ENCODE data around the gene AMH. TPM values are rescaled to one million over a fixed set of nuclear protein-coding genes. Genes with fewer than 3 reads are reported as not detected.

The AMH gene
- total RNA-seq, 4 donors from 2014 or later: 0.95 to 4.7 (median 1.6) TPM; not detected in 1

DNA sequence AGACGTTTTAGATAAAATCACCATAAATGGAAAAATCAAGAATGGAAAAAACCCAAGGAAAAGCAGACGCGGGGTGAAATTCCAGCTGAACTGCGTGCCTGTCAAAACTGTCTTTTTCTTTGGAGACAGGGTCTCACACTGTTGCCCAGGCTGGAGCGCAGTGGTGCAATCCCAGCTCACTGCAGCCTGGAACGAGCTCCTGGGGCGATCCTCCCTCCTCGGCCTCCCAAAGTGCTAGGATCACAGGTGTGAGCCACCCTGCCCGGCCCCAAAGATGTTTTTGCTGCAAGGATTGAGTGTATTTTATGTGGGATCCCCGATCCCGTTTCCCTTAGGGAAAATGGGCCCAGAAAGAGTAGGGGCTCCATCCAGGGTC is 33.7 kb downstream of the AMH start:
- Histone ChIP-seq H3K36me3 (no peaks in the 10 kb centered on the region), H3K4me3 (peak overlapping the region in 1 of 4 donors; percentile 40), H3K27me3 (no peaks in the 10 kb centered on the region), H3K9me3 (no peaks in the 10 kb centered on the region), H3K27ac (peak overlapping the region in 2 of 4 donors; percentile 52 to 64), H3K4me1 (peaks cover 0 to 24% (median 3%) of the 10 kb centered on the region in 4 donors)
- no peak for DNase-seq
- TF ChIP-seq, protein P1, sequence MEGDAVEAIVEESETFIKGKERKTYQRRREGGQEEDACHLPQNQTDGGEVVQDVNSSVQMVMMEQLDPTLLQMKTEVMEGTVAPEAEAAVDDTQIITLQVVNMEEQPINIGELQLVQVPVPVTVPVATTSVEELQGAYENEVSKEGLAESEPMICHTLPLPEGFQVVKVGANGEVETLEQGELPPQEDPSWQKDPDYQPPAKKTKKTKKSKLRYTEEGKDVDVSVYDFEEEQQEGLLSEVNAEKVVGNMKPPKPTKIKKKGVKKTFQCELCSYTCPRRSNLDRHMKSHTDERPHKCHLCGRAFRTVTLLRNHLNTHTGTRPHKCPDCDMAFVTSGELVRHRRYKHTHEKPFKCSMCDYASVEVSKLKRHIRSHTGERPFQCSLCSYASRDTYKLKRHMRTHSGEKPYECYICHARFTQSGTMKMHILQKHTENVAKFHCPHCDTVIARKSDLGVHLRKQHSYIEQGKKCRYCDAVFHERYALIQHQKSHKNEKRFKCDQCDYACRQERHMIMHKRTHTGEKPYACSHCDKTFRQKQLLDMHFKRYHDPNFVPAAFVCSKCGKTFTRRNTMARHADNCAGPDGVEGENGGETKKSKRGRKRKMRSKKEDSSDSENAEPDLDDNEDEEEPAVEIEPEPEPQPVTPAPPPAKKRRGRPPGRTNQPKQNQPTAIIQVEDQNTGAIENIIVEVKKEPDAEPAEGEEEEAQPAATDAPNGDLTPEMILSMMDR (IDR thresholded peaks at IDR 0.05): no peak
- TF ChIP-seq POLR2A (IDR thresholded peaks at IDR 0.05): no peak

DNA sequence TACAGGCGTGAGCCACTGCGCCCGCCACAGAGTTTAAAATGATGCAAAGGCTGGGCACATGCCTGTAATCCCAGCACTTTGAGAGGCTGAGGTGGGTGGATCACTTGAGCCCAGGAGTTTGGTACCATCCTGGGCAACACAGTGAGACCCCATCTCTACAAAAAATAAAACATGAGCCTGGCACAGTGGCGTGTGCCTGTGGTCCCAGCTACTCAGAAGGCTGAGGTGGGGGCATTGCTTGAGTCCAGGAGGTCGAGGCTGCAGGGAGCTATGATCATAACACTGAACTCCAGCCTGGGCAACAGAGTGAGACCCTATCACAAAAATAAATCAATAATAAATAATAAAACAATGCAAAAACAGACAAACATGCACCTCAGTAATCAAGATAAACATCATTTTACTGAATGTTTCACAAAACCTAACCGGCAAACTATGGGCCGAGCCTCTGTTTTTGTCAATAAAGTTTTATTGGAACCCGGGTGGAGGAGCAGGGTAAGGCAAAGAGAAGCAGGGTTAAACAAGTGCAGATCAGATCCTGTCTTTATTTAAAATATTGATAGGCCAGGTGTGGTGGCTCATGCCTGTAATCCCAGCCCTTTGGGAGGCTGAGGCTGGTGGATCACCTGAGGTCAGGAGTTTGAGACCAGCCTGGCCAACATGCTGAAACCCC is 34.8 kb downstream of the AMH start:
- H3K4me1 ChIP-seq: peaks cover 0 to 36% (median 10%) of the 10 kb centered on the region in 4 donors
- H3K27me3 ChIP-seq: no peaks in the 10 kb centered on the region
- no peak overlapping the region for H3K27ac ChIP-seq
- no peak overlapping the region for H3K4me3 ChIP-seq
- no peak for TF ChIP-seq POLR2A (IDR thresholded peaks at IDR 0.05)
- TF ChIP-seq, protein P1 (IDR thresholded peaks at IDR 0.05): no peak
- H3K36me3 ChIP-seq: no peaks in the 10 kb centered on the region
- no peaks in the 10 kb centered on the region for H3K9me3 ChIP-seq
- no peak for DNase-seq

DNA sequence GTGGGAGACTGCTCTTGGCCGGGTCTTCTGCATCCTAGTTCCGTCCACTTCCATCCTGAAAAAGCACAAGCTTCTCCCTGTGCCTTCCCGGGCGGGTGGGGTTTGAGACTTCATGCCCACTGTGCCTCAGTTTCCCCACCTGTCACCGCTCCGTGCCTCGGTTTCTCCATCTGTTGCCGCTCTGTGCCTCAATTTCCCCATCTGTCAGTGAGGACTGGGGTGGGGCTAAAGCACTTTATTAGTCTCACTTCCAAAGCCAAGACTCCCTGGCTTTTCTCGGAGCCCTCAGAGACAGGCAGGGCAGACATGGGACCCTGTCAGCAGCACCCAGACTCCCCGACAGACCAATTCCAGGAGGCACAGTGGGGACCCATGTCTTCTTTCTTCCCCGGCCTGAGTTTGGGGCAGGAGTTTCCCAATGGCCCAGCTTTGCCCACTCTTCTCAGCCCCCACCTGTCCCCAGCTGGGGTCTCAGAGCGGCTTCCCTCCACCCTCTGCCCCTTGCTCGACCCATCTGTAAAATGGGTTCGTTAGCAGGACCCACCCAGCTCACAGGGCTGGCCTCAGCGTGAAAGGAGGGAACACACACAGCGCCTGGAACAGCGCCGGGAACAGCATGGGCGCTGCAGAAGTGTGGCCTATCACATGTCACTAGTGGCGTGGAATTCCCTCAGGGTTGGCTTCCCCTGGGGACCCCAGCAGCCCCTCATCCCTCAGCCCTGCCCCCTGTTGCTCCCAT is 37.4 kb downstream of the AMH start:
- peak overlapping the region in 1 of 4 donors; percentile 97 for H3K27ac ChIP-seq
- H3K27me3 ChIP-seq: peaks cover 0 to 26% of the 10 kb centered on the region in 2 donors
- H3K9me3 ChIP-seq: no peaks in the 10 kb centered on the region
- H3K36me3 ChIP-seq: no peaks in the 10 kb centered on the region
- no peak for DNase-seq
- no peak overlapping the region for H3K4me3 ChIP-seq
- TF ChIP-seq, protein P1 (IDR thresholded peaks at IDR 0.05): no peak
- TF ChIP-seq POLR2A (IDR thresholded peaks at IDR 0.05): no peak
- peaks cover 0 to 45% (median 25%) of the 10 kb centered on the region in 4 donors for H3K4me1 ChIP-seq

- Histone ChIP-seq H3K36me3 (no peaks in the 10 kb centered on the region), H3K27ac (peak overlapping the region in 1 of 4 donors; percentile 97), H3K4me1 (peaks cover 0 to 38% (median 25%) of the 10 kb centered on the region in 4 donors), H3K27me3 (peaks cover 0 to 28% of the 10 kb centered on the region in 2 donors), H3K9me3 (no peaks in the 10 kb centered on the region), H3K4me3 (no peak overlapping the region)
- TF ChIP-seq, protein P1 (IDR thresholded peaks at IDR 0.05): no peak
- no peak for TF ChIP-seq POLR2A (IDR thresholded peaks at IDR 0.05)
- no peak for DNase-seq
These were observed 38.6 kb downstream of the AMH start for GRCh38 chr19:2287585-2288337.

DNA sequence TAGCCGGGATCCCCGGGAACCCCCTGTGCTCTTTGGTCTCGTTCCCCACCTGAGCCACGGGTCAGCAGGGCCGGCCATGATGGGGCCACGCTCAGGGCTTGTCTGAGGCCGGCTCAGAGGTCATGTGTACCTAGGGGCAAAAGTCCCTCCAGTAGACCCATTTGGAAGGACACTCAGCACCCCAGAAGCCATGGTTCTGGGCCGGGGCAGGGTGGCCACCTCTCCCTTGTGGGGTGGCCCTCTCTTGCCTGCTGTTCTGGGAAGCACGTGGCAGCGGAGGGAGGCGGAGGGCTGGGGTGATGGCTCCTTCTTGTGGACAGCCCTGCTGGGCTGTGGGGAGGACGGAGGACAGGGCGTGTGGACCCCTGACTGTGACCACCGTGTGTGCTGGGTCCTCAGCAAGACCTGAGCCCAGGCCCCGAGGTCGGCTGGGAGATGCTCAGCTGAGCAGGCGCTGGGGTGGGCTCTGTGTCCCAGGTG is 39.3 kb downstream of the AMH start:
- TF ChIP-seq POLR2A (IDR thresholded peaks at IDR 0.05): no peak
- TF ChIP-seq, protein P1 (IDR thresholded peaks at IDR 0.05): no peak
- peak overlapping the region; percentile 49 to 97 (median 82) for H3K27ac ChIP-seq
- no peaks in the 10 kb centered on the region for H3K36me3 ChIP-seq

More for the DNA sequence above, 39.3 kb downstream of the AMH start:
- no peak for DNase-seq
- peaks cover 0 to 28% of the 10 kb centered on the region in 2 donors for H3K27me3 ChIP-seq
- peaks cover 0 to 40% (median 25%) of the 10 kb centered on the region in 4 donors for H3K4me1 ChIP-seq
- H3K9me3 ChIP-seq: no peaks in the 10 kb centered on the region
- no peak overlapping the region for H3K4me3 ChIP-seq

Measured in Peyer's patch (tissue), 4 donors.